Testis (tissue), 2 donors: ENCODE data around the gene ERC2.

Experiments
- POLR2A ChIP-seq: fragments of 450-650 bp; IDR thresholded peaks from one replicate; pipeline ENCODE4 v1.6.1; 2017; ENCODE audit warnings: antibody characterized with exemption, mild to moderate bottlenecking, moderate library complexity
- TF ChIP-seq, protein P1 (sequence below), 3 experiments: fragments of 450-650 bp in 2 of 3; fragments of 200-600 bp in 1 of 3; sonication (generic) in 1 of 3; IDR thresholded peaks; one replicate each; pipeline ENCODE4 v1.5.1; 2016 to 2019; ENCODE audit warnings: antibody characterized with exemption in 3 of 3, mild to moderate bottlenecking in 2 of 3, moderate library complexity in 1 of 3

DNA sequence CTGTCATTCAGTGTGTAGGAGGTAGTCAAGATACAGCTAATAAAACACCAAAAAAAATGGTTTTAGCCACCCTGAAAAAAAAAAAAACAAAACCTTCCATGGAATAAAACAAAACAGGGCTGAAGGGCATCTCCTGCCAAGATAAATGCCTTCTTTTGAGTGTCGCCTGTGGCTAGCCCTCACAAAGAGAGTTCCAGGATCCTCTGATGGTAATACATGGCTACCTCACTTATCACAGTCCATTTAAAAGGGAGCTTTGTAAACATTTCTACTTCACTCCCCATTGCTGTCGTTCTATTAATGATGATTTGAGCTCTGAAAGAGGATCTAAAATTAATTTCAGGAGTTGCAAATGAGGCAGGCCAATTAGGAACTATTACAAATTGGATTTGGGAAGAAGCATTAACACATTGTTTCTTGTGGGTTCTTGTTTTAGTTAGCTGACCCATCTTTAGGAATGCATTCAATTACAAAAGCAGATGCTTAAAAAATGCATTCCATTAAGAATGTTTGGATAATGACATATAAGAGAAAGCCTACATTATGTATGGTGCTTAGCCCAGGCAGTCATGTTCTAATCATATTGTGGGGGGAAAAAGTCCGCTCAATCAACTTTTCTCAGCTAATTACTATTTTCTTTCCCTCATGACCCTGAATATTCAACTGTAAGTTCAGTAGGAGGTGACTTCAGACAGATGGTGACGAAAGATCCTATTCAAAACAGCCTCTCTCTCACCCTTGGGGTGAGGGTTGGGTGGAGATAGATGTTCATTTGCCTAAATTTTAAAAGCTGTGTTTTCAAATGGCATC, 726.0 kb downstream of the ERC2 start:
- no peak for TF ChIP-seq POLR2A
- TF ChIP-seq, protein P1, sequence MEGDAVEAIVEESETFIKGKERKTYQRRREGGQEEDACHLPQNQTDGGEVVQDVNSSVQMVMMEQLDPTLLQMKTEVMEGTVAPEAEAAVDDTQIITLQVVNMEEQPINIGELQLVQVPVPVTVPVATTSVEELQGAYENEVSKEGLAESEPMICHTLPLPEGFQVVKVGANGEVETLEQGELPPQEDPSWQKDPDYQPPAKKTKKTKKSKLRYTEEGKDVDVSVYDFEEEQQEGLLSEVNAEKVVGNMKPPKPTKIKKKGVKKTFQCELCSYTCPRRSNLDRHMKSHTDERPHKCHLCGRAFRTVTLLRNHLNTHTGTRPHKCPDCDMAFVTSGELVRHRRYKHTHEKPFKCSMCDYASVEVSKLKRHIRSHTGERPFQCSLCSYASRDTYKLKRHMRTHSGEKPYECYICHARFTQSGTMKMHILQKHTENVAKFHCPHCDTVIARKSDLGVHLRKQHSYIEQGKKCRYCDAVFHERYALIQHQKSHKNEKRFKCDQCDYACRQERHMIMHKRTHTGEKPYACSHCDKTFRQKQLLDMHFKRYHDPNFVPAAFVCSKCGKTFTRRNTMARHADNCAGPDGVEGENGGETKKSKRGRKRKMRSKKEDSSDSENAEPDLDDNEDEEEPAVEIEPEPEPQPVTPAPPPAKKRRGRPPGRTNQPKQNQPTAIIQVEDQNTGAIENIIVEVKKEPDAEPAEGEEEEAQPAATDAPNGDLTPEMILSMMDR (IDR thresholded peaks at IDR 0.05), result no peak
